GM12878 (cell line): Measurements from ENCODE around the gene JMJD7. TPM values are rescaled to one million over a fixed set of nuclear protein-coding genes. Genes with fewer than 3 reads are reported as not detected.

Experiments
- CTCF ChIP-seq, 3 experiments: IDR thresholded peaks in 2 of 3; conservative IDR thresholded peaks in 1 of 3; 2 replicates each; pipeline ENCODE4 v1.5.1; 2011; ENCODE audit warnings: low read depth in 3 of 3, low read length in 3 of 3, mild to moderate bottlenecking in 3 of 3, control low read depth in 2 of 3, moderate library complexity in 2 of 3, inconsistent platforms in 1 of 3, mixed read lengths in 1 of 3; ENCODE audit not compliant: control insufficient read depth in 2 of 3, insufficient read depth in 1 of 3; ENCODE audit errors: extremely low read depth in 1 of 3
- JUNB ChIP-seq: IDR thresholded peaks from 2 replicates; pipeline ENCODE4 v1.6.1; 2016; ENCODE audit warnings: antibody characterized with exemption, mild to moderate bottlenecking
- NFYB ChIP-seq: IDR thresholded peaks from 2 replicates; pipeline ENCODE4 v1.6.1; 2011; ENCODE audit warnings: low read depth, mild to moderate bottlenecking, low read length, improper control_type of control experiment, moderate library complexity; ENCODE audit not compliant: insufficient read depth
- POLR2A ChIP-seq: IDR thresholded peaks from 2 replicates; pipeline ENCODE4 v1.6.1; 2011; ENCODE audit warnings: low read depth, mild to moderate bottlenecking, low read length
- ZBTB4 ChIP-seq: fragments of 450-650 bp; formaldehyde crosslinking; IDR thresholded peaks from 2 replicates; pipeline ENCODE4 v1.4.0; 2022; ENCODE audit warnings: mild to moderate bottlenecking, moderate library complexity
- ZNF687 ChIP-seq: fragments of 450-650 bp; IDR thresholded peaks from 2 replicates; pipeline ENCODE4 v1.6.1; 2017; ENCODE audit warnings: mild to moderate bottlenecking, moderate library complexity
- polyA plus RNA-seq, 11 experiments: library from polyadenylated mRNA; depleted of rRNA in 4 of 11; unstranded in 6 of 11; stranded (reverse) in 5 of 11; fragments of >200 nt; fragmentation: Nextera tagmentation in 4 of 11; fragmentation: Illumina TruSeq in 1 of 11; extraction: Ambion mirVana in 4 of 11; extraction: Trizol in 1 of 11; gene quantifications; 1 replicate in 1 of 11; 2 replicates in 10 of 11; pipeline versions ENCODE4 v1.2.1 to v1.2.3, GENCODE V29; 2011 to 2016; ENCODE audit warnings: inconsistent platforms in 2 of 11, missing spikeins in 2 of 11, low read depth in 1 of 11
- total RNA-seq, 4 experiments: library from RNA; depleted of rRNA in 3 of 4; stranded (reverse); fragments of >200 nt in 3 of 4; fragmentation: Illumina TruSeq in 1 of 4; extraction: Trizol in 1 of 4; gene quantifications; 2 replicates each; pipeline versions ENCODE4 v1.2.1 to v1.2.3, GENCODE V29; 2013 to 2021

Gene JMJD7
- total and polyA plus RNA-seq, 10 of the 15 experiments (the other 5 are each of a cell fraction or from before 2014, with no cell fraction given): 0.79 to 12.2 (median 6.5) TPM

GRCh38 chr15:41827880-41828806 is at the start of gene JMJD7 (continued):
- 0 out of 2 replicates have a peak, but pooled peaks have one; percentile 24 for TF ChIP-seq ZNF687
- TF ChIP-seq CTCF (IDR thresholded peaks at IDR 0.05 in 2 of 3, conservative IDR thresholded peaks at IDR 0.05 in 1 of 3; ENCODE audit: control insufficient read depth in 2 of 3, extremely low read depth in 1 of 3, insufficient read depth in 1 of 3, low read depth in 3 of 3, low read length in 3 of 3): no peak
- no peak for TF ChIP-seq ZBTB4
- TF ChIP-seq NFYB: no peak
- no peak for TF ChIP-seq JUNB
- TF ChIP-seq POLR2A: peak; percentile 84
- TF ChIP-seq, all 136 proteins: peak for 28
